Fibroblast of peridontal ligament (primary cell): ENCODE data around the gene RPN2.

Experiments
- DNase-seq: peaks from one replicate; pipeline ENCODE4 v3.0.0-alpha.2; 2010; ENCODE audit errors: extremely low read depth

The RPN2 gene

DNA sequence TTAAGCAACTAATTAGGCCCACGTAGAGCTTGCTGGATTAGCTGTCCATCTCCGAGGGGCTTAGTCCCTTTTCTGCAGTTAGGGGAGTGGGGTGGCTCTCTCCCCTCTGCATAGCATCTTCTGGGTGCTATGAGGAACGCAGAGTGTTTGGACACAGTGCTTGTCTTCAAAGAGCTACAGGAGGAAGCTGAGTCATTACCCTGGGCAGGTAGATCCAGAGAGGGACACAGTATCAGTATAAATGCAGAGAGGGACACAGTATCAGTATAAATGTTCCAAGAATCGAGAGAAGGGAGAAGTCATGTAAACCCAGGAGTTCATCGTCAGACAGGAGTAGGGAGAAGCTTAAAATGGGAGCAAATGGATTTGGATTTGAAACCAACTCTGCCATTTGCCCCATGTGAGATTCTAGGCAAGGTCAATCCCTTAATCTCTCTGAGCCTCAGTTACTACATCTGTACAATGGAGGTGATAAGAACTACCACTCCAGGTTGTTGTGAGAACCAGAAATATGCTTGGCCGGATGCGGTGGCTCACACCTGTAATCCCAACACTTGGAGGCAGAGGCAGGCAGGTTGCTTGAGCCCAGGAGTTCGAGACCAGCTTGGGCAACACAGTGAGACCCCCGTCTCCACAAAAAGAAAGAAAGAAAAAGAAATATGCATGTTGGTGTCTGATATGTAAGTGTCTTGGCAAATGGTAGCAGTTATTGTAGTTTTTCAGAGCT is 88.0 kb downstream of the RPN2 start:
- no peak for DNase-seq

DNA sequence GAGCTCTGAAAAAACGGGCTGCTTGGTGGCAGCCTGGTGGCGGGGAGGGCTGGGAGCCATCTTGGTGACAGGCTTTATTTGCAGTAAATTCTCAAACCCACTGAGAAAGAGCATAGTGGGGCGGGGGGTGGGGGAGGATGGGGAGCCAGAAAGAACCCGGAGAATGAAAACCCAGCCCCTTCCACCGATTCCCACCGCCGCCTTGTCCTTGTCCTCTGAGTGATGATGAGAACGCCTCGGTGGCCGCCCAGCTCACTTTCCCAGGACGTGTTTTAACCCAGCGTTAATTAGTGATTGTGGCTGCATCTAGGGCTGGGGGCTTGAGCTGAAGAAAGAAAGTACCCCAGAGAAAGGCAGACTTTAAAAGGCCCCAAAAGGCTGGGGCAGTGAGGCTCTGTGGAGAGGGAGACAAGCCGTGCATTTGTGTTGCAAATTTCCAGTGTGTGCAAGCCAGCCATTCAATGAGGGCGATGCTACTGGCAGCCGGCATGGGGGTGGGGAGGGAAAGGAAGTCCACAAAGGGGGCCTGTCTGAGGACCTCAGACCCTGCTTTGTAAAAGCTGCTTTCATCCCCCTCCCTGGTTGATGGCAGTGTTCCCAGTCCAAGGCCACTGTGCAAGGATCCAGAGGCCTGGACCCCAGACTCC is 88.7 kb downstream of the RPN2 start:
- DNase-seq, result no peak

DNA sequence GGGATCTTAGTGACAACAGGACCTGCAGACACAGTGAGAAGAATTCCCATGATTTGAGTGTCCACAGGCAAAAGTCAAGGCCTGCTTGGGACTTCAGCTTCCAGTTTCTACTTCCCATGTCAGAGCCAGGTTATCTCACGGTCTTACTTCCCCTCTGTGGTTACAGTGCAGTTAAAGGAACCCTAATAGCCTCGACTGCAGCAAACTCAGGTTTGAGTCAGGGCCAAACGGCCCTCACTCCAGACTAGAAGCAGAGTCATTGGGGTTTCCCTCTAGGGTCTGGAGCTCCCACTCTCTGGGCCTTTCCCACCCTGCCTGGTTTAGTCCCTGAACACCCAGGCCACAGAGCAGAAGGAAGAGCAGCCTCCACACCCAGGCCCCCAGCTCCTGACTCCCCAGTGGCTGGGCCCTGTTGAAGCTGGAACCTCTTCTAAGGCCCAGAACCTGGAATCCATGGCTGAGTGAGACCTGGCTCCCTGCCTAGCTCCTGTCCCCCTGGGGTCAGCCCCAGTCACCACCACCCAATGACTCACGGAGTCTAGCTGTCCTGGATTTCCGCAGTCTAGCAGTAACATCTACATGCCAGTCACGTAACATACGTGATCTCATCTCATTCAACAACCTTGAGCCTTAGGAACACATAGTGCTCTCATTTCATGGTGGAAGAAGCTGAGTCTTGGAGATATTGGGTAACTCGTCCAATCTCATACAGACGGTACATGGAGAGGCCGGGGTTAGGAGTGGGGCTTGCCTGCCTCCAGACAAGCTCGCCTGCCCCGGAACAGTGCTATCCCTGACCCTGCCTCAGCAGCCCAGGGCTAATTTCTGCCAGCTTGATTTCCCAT is 91.7 kb downstream of the RPN2 start:
- DNase-seq, result no peak

DNA sequence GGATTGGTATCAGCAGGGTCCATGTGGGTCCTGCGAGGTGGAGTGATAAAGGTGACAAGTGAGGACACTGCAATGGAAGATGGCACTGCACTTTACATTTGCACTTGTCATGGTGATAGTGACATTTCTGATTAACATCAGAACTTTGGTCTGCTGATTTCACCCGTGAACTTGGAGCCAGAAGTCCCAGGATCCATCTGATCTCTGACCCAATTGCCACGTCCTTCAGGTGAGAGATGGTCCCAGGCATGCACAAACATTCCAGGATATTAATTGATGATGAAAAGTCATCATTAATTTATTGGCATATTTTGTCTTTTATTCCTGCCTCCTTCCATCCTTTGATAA is 92.3 kb downstream of the RPN2 start:
- no peak for DNase-seq

DNA sequence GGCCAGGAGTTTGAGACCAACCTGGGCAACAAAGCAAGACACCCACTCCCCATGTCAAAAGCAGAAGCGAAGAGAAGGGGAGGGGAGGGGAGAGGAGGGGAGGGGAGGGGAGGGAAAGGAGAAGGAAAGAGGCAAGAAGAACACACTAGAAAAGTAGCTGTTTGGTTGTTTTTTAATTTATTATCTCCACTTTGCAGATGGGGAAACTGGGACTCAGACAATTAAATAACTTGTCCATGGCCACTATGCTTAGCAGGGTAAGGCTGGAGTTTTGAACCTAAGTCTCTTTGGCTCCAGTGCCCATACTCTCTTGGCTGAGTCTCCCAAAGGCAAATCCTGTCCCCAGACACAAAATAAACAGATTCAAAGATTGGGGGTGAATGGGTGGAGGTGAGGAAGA is 94.9 kb downstream of the RPN2 start:
- no peak for DNase-seq

DNA sequence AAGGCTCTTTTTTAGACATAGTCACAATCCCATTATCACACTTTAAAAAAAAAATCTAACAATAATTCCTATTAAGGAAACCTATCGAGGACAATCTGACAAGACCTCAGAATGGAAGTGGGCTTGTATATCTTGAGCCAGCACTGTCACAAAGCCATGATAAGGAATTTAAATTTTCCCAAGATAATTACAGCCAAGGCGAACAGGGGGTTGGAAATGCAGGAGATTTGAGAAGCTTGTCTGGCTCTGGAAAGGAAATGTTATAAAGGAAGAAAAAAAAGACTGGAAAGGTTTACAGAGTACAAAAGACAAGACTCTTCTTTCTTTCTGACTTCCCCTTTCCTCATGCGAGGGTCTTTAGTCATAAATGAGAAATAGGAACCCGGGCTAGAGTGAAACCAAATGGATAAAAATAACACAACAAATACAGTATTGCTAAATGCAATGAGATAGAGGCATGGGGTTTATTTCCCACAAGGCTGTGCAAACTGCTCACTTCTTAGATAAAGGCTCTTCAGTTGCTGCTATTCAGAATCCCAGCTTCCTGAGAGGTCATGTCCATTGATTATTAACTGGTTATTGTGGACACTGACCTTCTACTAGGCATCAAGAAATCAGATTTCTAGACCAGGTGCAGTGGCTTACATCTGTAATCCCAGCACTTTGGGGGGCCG is 95.9 kb downstream of the RPN2 start:
- no peak for DNase-seq

DNA sequence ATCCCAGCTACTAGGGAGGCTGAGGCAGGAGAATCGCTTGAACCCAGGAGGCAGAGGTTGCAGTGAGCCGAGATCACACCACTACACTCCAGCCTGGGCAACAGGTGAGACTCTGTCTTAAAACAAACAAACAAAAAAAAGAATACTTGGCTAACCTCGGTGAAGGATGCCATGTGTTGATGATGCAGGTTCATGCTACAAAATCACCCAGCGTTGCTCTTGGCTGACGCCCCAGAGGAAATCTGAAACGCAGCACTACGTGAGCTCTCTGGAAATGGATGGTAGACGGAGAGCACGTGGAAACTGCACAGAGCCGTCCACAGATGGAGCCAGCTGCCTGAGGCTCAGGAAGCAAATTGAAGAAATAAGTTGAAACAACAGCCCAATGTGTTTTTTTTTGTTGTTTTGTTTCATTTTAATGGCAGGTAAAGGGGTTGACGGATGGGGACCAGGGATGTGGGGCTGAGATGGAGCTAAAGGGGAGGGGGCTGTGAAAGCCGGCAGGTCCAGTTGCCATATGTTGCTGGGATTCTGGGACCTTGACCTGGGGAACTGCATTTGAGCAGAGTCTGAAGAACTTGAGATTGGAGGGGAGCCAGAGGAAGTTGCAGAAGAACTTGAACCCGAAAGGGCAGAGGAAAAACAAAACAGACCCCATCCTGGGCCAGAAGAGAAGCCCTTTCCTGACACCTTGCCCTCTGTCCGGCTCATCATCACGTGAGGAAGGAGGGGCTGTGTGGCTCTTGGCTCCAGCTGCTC is 97.5 kb downstream of the RPN2 start:
- peak; percentile 90 for DNase-seq

DNA sequence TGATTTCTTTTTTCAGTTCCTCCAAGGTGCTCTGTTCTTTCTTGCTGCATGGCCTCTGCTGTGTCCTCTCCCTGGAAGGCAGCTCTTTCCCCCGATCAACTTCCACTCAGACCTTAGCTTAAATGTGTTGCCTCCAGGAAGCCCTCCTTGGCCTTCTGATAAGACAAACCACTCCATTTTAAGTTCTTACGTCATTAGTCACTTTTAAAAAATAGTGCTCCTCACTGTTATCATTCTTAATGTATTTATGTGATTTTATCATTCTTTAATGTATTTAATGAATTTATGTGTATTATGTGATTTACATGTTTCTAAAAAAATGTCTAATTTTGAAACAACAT is 98.1 kb downstream of the RPN2 start:
- no peak for DNase-seq

DNA sequence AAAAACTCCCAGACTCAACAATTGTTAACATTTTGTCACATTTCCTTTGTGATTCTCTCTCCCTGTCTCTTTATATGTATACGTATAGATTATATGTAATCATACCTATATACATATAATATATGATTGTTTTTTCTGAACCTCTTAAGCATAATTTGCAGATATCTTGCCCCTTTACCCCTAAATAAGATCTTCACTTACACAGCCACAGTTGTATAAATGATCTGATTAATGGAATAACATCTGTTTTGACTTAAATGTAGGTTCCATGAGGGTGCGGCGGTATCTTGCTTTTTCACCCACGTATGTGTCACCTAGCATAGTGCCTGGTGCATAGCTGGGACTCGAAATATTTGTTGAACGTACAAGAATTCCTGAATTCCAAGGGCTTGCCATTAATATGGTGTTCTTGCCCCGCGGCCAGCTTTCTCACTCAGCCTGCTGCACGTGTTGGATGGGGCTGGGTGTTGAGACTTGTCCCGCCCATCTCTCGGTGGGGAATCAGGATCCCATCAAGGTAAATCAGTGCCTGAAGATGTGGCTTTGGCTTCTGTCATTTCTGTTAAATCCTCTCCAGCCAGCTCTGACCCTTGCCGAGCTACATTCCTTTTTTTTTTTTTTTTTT is 99.9 kb downstream of the RPN2 start:
- DNase-seq, result no peak

DNA sequence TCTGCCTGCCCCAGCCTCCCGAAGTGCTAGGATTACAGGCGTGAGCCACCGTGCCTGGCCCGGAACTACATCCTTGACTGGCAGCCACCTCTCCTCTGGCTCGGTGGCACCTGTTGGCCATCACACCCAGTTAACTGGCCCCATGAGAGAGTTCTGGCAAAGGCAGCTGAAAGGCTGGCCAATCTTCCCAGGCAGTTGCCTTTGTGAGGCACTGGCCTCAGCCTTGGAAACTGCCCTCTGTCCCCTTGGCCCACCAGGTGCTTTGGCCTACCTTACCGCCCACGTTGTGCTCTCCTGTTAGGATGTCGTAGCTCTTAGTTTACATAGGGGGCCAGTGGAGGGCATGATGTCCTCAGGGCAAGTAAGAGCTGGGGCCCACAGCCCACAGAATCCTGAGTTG is 100.7 kb downstream of the RPN2 start:
- no peak for DNase-seq

DNA sequence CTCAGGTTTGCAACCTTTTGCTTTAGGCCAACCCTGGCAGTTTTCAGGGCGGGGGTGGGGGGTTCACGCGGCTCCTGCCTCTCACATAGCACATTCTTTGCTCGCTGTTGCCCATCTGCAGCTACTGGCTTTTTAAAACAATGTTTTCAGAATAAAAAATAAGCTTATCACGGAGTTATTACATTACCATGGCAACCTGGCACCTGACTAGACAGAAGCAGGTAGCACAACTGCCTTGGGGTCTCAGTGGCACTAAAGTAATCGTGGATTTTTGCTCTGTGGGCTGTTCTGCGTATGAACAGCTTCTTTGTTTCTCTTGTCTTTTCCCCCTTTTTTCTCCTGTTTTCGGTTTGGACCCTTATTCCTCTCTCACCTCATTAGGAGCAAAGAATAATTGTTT is 101.3 kb downstream of the RPN2 start:
- no peak for DNase-seq

DNA sequence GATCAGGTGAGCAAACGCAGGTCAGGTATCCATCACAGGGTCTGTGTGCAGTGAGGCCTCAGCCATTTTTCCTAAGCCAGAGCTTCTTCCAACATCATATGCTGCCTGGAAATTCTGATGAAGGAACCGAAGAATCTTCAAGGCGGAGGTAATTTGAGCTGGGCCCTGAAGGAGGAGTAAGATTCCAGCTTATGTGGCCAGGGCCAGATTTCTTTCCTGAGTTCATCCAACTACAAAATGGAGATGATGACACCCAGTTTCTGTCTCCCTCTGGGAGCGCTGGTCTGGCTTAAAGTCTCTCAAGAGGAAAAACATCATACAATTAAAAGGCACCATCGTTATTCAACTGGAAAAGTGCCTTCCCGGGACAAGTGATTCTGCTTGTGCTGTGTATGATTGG is 103.4 kb downstream of the RPN2 start:
- peak; percentile 86 for DNase-seq

DNA sequence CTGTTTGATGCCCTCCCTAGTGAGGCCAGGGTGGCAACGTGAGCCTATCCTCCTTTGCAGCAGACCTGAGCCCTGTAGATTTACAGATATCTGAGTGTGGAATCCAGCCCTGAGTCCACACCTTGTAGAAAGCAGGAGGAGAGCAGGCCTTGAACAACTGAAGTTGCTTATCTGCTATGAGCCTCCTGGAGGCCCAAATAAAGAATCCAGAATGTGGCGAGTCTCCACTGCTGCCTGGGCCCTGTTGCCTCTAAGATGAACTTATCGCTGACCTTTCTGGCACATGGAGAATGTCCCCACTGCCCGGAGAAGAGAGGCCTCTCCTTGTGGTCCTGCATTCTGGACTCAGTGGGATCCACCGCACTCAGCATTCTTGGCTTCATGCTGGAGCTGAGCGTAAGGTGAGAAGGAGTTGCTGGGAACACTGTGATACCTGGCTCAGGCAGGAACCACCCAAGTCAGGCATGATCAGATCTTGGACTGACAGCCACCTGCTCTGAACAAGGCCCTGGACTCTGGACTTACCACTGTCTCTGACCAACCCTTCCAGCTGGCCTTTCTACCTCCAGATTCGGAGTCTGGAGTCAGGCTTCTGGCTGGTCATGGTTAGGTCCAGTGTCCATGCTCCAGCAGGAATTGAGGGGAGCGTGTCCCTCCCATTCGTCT is 104.5 kb downstream of the RPN2 start:
- no peak for DNase-seq

DNA sequence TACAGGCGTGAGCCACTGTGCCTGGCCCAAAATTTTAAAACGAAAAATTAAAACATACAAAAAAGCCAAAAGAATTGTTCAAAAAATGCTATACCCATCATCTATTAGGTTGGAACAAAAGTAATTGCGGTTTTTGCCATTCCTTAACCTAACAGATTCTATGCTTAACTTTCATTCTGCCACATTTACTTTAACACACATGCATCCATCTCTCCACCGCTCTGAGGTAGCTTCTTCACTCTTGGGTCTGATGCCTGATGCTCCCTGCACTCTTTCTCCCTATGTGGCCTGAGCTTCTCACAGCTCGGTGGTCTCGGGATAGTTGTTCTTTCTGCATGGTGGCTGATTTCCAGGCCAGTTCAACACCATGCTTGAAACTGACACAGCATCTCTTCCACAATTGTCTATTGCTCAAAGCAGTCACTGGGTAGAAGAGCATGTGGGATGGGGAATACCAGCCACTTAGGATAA is 105.6 kb downstream of the RPN2 start:
- no peak for DNase-seq

DNA sequence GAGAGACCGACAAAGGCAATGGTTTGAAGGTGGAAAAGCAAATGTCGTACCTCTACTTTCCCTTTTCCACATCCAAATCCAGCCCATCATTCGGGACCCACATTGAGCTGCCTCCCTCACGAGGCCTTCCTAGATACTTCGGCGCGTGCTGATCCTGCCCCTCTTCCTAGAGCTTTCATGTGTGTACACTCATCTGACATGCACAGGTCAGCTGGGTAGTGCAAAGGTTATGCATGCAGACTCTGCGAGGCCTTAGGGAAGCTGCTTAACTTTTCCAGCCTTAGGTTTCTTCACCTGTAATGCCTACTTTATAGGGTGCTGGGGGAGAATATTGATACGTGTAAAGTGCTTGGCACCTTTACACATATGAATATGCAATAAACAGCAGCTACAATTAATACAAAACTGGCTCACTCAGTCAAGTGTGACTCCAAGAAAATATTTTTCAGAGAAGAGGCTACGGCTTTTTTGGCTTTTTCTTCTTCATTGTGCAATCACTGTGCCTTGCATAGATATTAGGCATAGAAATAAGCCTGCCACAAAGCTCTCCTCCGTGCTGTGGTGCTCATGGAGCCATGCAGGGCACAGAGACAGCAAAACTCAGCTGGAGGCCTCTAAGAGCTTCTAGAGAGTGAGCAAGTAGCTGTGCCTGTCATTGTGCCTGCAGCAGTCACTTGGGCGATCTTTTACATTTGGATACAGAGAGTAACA is 106.7 kb downstream of the RPN2 start:
- no peak for DNase-seq

DNA sequence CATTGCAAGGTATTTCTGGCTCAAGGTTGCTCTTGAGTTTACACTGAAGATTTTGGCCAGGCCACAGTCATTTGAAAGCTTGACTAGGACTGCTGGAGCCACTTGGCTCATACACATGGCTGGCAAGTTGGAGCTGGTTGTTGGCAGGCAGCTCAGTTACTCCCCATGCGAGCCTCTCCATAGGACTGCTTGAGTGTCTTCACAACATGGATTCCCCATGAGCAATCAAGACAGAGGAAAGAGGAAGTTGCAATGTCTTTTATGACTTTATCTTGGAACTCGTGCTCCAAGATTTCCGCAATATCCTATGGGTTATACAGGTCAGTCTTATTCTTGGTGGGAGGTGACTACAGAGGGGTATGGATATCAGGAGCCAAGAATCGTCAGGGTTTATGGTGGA is 109.0 kb downstream of the RPN2 start:
- DNase-seq, result no peak

DNA sequence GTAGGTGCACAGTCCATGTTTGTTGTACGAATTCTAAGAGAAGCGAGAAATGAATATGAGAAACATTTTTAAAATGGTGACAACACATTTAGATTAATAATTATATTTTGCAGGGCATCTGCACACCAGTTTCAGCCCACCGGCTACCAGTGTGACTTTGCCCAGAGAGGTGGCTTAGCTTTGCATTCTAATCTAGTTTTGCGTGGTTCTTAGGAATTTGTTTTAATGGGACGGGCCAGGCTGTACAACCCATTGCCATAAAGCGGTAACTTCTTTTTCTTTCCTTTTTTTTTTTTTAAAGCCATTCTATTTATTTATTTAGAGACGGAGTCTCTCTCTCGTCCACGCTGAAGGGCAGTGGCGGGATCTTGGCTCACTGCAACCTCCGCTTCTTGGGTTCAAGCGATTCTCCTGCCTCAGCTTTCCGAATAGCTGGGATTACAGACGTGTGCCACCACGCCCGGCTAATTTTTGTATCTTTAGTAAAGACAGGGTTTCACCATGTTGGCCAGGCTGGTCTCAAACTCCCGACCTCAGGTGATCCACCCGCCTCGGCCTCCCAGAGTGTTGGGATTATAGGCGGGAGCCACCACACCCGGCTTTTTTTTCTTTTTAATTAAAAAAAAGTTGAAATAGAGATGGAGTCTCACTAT is 111.2 kb downstream of the RPN2 start:
- no peak for DNase-seq
